Fibroblast of skin of right quadriceps (primary cell): Measurements from ENCODE around the gene RFC4.
"Not testable (repeated sequence)": the region's sequence is repeated elsewhere in the genome, so short reads cannot be mapped to it uniquely, and the experiment has no call there.

Experiments
- DNase-seq: peaks from one replicate; pipeline ENCODE4 v3.0.0-alpha.2; 2013

RFC4 gene

GRCh38 chr3:186806089-186807055 is at the start of gene RFC4:
TSS of gene RFC4 (minus strand) at chr3:186806482. CDS start at chr3:186804713, 1,769 bp downstream.
- DNase-seq, result peak; percentile 74

GRCh38 chr3:186854954-186855353 is 48.7 kb upstream of the RFC4 start:
- no peak for DNase-seq

GRCh38 chr3:186854146-186854545 is 47.9 kb upstream of the RFC4 start:
- no peak for DNase-seq

- no peak for DNase-seq
Observed at GRCh38 chr3:186852994-186853393, 46.7 kb upstream of the RFC4 start.

GRCh38 chr3:186851835-186852234 is 45.6 kb upstream of the RFC4 start:
- not testable (repeated sequence) for DNase-seq

GRCh38 chr3:186849374-186849975 is 43.2 kb upstream of the RFC4 start:
- DNase-seq, result peak; percentile 38

GRCh38 chr3:186847437-186847836 is 41.2 kb upstream of the RFC4 start:
- no peak for DNase-seq

GRCh38 chr3:186845756-186846155 is 39.5 kb upstream of the RFC4 start:
- no peak for DNase-seq

- no peak for DNase-seq
Observed at GRCh38 chr3:186844908-186845307, 38.6 kb upstream of the RFC4 start.

- no peak for DNase-seq
Observed at GRCh38 chr3:186843039-186843432, 36.8 kb upstream of the RFC4 start.

GRCh38 chr3:186842426-186843038 is 36.2 kb upstream of the RFC4 start, which contains the start of gene ADIPOQ:
TSS of gene ADIPOQ (plus strand) at chr3:186842710. CDS start at chr3:186853059, 10,349 bp downstream.
- DNase-seq, result no peak

GRCh38 chr3:186841620-186842019 is 35.3 kb upstream of the RFC4 start:
- no peak for DNase-seq

GRCh38 chr3:186839874-186840641 is 33.8 kb upstream of the RFC4 start:
- DNase-seq, result peak; percentile 42

GRCh38 chr3:186832276-186832675 is 26.0 kb upstream of the RFC4 start:
- DNase-seq, result no peak

GRCh38 chr3:186831798-186832197 is 25.5 kb upstream of the RFC4 start:
- DNase-seq, result no peak

GRCh38 chr3:186828340-186828739 is 22.1 kb upstream of the RFC4 start:
- no peak for DNase-seq

- DNase-seq, result peak; percentile 82
Observed at GRCh38 chr3:186826976-186827857, 20.9 kb upstream of the RFC4 start.

- DNase-seq, result no peak
Observed at GRCh38 chr3:186826410-186826975, 20.2 kb upstream of the RFC4 start.

GRCh38 chr3:186825872-186826409 is 19.7 kb upstream of the RFC4 start:
- no peak for DNase-seq

GRCh38 chr3:186825294-186825821 is 19.1 kb upstream of the RFC4 start:
- DNase-seq, result peak; percentile 81
